Measurements from ENCODE around the gene ERCC1. TPM values are rescaled to one million over a fixed set of nuclear protein-coding genes. Genes with fewer than 3 reads are reported as not detected.
"Not testable (repeated sequence)": the region's sequence is repeated elsewhere in the genome, so short reads cannot be mapped to it uniquely, and the experiment has no call there.

The ERCC1 gene
- total and polyA plus RNA-seq, 2 of the 13 experiments (the other 11 are each of a cell fraction or from before 2014, with no cell fraction given) = 40.0 to 66.4 TPM

DNA sequence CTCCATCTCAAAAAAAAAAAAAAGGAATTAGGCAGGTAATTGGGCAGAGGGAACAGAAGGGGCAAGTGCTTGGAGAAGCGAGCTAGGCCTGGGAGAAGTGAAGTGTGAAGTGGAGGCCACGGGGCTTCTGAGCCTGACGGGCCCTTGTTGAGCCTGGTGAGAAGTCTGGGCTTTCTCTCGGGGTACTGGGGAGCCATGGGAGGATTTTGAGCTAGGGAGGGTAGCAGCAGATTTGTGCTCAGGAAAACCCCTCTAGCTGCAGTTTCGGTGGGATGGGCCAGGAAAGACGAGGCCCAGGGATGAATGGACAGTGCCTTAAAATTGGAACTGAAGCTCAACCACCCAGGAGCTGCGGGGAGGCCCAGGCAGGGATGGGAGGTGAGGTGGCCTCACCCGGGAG lies 9.2 kb downstream of the ERCC1 start (continued):
- no peak for TF ChIP-seq ZBTB49 (CRISPR knock-in tag; IDR thresholded peaks at IDR 0.05; ENCODE audit: borderline replicate concordance)

DNA sequence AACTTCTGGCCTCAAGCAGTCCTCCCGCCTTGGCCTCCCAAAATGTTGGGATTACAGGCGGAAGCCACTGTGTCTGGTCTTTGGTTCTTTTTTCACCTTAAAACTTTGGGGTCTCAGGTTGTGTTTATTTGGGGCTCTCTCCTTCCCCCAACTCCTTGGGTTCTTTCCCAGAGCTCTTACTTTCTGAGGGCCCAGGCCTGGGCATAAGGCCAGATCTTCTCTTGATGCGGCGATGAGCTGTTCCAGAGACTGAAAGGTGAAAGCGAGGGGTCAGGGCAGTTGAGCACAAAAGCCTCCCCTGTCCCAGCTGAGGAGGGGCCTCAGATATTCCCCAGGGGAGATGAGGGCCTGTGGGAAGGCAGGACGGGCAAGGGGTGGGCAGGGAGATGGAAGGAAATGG lies 10.2 kb downstream of the ERCC1 start:
- ATAC-seq (no peak), FAIRE-seq (no peak), DNase-seq (ENCODE audit: low spot score) (no peak)
- no peak overlapping the region for H3K27ac ChIP-seq (ENCODE audit: extremely low read length, insufficient read depth, low read length)
- intact Hi-C loops (cut with micrococcal nuclease; ENCODE audit: unreplicated experiment) = no loop called here
- CTCF ChIA-PET (ENCODE audit: low intra/inter-chr PET ratio, low total read pairs) = no interaction called here
- peaks cover 10 to 18% of the 10 kb centered on the region in 2 experiments; a peak in 4 of 5 replicates for H3K36me3 ChIP-seq (replicated peaks in 1 of 2; ENCODE audit: control insufficient read depth in 1 of 2, insufficient read depth in 2 of 2, low read length in 2 of 2)
- H3K4me3 ChIP-seq (replicated peaks in 1 of 3; ENCODE audit: insufficient read depth in 1 of 3, low read depth in 2 of 3, low read length in 3 of 3) = no peak overlapping the region
- in situ Hi-C loops (cut with HindIII; ENCODE audit: extremely low pct_ligation_motif_present, low pct_unique_long_range_greater_than_20kb) = no loop called here
- WGBS (ENCODE audit: low lambda C conversion rate) = 97% methylated on average over 6 of the region's 6 CpGs
- no peak overlapping the region for H2AFZ ChIP-seq (ENCODE audit: low read length)
- no peaks in the 10 kb centered on the region for H3K9me3 ChIP-seq (ENCODE audit: low read length)
- no peaks in the 10 kb centered on the region for H4K20me1 ChIP-seq (ENCODE audit: insufficient read depth, low read length)
- TF ChIP-seq FOXC1 (CRISPR knock-in tag; IDR thresholded peaks at IDR 0.05; ENCODE audit: borderline replicate concordance) (no peak), ZNF275 (CRISPR knock-in tag; IDR thresholded peaks at IDR 0.05; ENCODE audit: borderline replicate concordance) (no peak), CC2D1A (CRISPR knock-in tag; IDR thresholded peaks at IDR 0.05) (no peak)
- H3K9ac ChIP-seq (ENCODE audit: insufficient read depth, low read depth, low read length) = no peak overlapping the region
- no peak overlapping the region for H3K4me2 ChIP-seq (ENCODE audit: low read depth, low read length)
- H3K4me1 ChIP-seq (ENCODE audit: insufficient read depth, low read length) = no peaks in the 10 kb centered on the region
- BruUV-seq (replicated peaks) = no TSS peak
- no peaks in the 10 kb centered on the region for H3K79me2 ChIP-seq (ENCODE audit: insufficient read depth, low read length)
- POLR2A ChIA-PET = no interaction called here
- H3K27me3 ChIP-seq (ENCODE audit: control insufficient read depth in 1 of 2, insufficient read depth in 2 of 2, low read length in 2 of 2) = no peaks in the 10 kb centered on the region

DNA sequence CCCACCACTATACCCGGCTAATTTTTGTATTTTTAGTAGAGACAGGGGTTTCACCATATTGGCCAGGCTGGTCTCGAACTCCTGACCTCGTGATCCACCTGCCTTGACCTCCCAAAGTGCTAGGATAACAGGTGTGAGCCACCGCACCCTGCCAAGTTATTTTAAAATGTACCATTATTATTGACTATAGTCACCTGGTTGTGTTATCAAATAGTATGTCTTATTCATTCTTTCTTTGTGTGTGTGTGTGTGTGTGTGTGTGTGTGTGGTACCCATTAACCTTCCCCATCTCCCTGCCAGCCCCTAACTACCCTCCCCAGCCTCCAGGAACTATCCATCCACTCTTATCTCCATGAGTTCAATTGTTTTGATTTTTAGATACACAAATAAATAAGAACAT lies 13.4 kb downstream of the ERCC1 start:
- H3K4me2 ChIP-seq (ENCODE audit: low read depth, low read length); H3K9me3 ChIP-seq (ENCODE audit: low read length); intact Hi-C loops (cut with micrococcal nuclease; ENCODE audit: unreplicated experiment); in situ Hi-C loops (cut with HindIII; ENCODE audit: extremely low pct_ligation_motif_present, low pct_unique_long_range_greater_than_20kb); H3K27ac ChIP-seq (ENCODE audit: extremely low read length, insufficient read depth, low read length); CTCF ChIA-PET (ENCODE audit: low intra/inter-chr PET ratio, low total read pairs); FAIRE-seq; H4K20me1 ChIP-seq (ENCODE audit: insufficient read depth, low read length); H3K4me3 ChIP-seq (replicated peaks in 1 of 3; ENCODE audit: insufficient read depth in 1 of 3, low read depth in 2 of 3, low read length in 3 of 3); ATAC-seq; H3K9ac ChIP-seq (ENCODE audit: insufficient read depth, low read depth, low read length); H3K27me3 ChIP-seq (ENCODE audit: control insufficient read depth in 1 of 2, insufficient read depth in 2 of 2, low read length in 2 of 2); DNase-seq (ENCODE audit: low spot score); BruUV-seq (replicated peaks); H2AFZ ChIP-seq (ENCODE audit: low read length); POLR2A ChIA-PET: not testable (repeated sequence)
- H3K4me1 ChIP-seq (ENCODE audit: insufficient read depth, low read length) = peaks cover 11% of the 10 kb centered on the region
- peaks cover 12 to 17% of the 10 kb centered on the region in 2 experiments; a peak in 4 of 5 replicates for H3K36me3 ChIP-seq (replicated peaks in 1 of 2; ENCODE audit: control insufficient read depth in 1 of 2, insufficient read depth in 2 of 2, low read length in 2 of 2)
- H3K79me2 ChIP-seq (ENCODE audit: insufficient read depth, low read length) = peaks cover 12% of the 10 kb centered on the region
- WGBS (ENCODE audit: low lambda C conversion rate) = 100% methylated on average over 4 of the region's 4 CpGs
